PC-3 (cell line): ENCODE data around the gene PTPRN2. TPM values are rescaled to one million over a fixed set of nuclear protein-coding genes. Genes with fewer than 3 reads are reported as not detected.

Experiments used
- ATAC-seq: fragments of 200-7000 bp; cut with Tn5 transposase; 2 replicates; pipeline ENCODE4 v1.9.1; 2020; ENCODE audit warnings: mild to moderate bottlenecking, moderate library complexity
- BruUV-seq: library from RNA; stranded (reverse); fragments of 400-500 nt; replicated peaks from 2 replicates; lab custom pipeline; 2021; lab: Mats Ljungman, UMichigan
- CTCF ChIA-PET: fragments of 300-600 bp; sonication (Branson Sonifier 250); formaldehyde crosslinking; loops from one replicate; lab custom pipeline; 2022; ENCODE audit warnings: antibody characterized with exemption; lab: Charles Lee
- POLR2A ChIA-PET: fragments of 300-600 bp; sonication (Branson Sonifier 250); formaldehyde crosslinking; loops from one replicate; lab custom pipeline; 2022; ENCODE audit warnings: antibody characterized with exemption; ENCODE audit not compliant: unreplicated experiment; lab: Charles Lee
- DNase-seq: peaks from one replicate; pipeline ENCODE4 v3.0.0-alpha.2; 2015
- H2AFZ ChIP-seq: fragments of 300-600 bp; sonication (generic); 2 replicates; pipeline ENCODE4 v1.6.0; 2016; ENCODE audit warnings: antibody characterized with exemption, low read length
- H3F3A ChIP-seq: fragments of 300-600 bp; sonication (generic); one replicate; pipeline ENCODE4 v1.6.0; 2017; ENCODE audit warnings: antibody characterized with exemption, low read length, control low read depth, mild to moderate bottlenecking; ENCODE audit not compliant: unreplicated experiment
- H3K27ac ChIP-seq: fragments of 300-600 bp; sonication (generic); 2 replicates; pipeline ENCODE4 v1.5.1; 2016; ENCODE audit warnings: mild to moderate bottlenecking, low read length
- H3K27me3 ChIP-seq: fragments of 300-600 bp; sonication (generic); 2 replicates; pipeline ENCODE4 v1.6.1; 2016; ENCODE audit warnings: low read length, mixed read lengths
- H3K36me3 ChIP-seq: fragments of 300-600 bp; sonication (generic); 2 replicates; pipeline ENCODE4 v1.6.1; 2016; ENCODE audit warnings: low read depth, mixed run types, low read length, mixed read lengths
- H3K4me1 ChIP-seq: fragments of 300-600 bp; sonication (generic); 2 replicates; pipeline ENCODE4 v1.5.1; 2016; ENCODE audit warnings: low read length; ENCODE audit not compliant: insufficient read depth
- H3K4me2 ChIP-seq: fragments of 300-600 bp; sonication (generic); 2 replicates; pipeline ENCODE4 v1.6.0; 2016; ENCODE audit warnings: low read length
- H3K4me3 ChIP-seq: fragments of 300-600 bp; sonication (generic); 2 replicates; pipeline ENCODE4 v1.5.1; 2016; ENCODE audit warnings: mild to moderate bottlenecking, low read length, mixed read lengths
- H3K79me2 ChIP-seq: fragments of 300-600 bp; sonication (generic); 2 replicates; pipeline ENCODE4 v1.6.1; 2017; ENCODE audit warnings: low read length, mixed read lengths
- H3K9ac ChIP-seq: fragments of 300-600 bp; sonication (generic); 2 replicates; pipeline ENCODE4 v1.6.0; 2016; ENCODE audit warnings: mild to moderate bottlenecking, low read length
- H3K9me2 ChIP-seq: fragments of 300-600 bp; sonication (generic); replicated peaks from 2 replicates; pipeline ENCODE4 v1.6.1; 2016; ENCODE audit warnings: mixed run types, low read length, mixed read lengths
- H3K9me3 ChIP-seq: fragments of 300-600 bp; sonication (generic); 2 replicates; pipeline ENCODE4 v1.6.1; 2016; ENCODE audit warnings: low read length, mixed read lengths
- H4K20me1 ChIP-seq: fragments of 300-600 bp; sonication (generic); 2 replicates; pipeline ENCODE4 v1.6.1; 2016; ENCODE audit warnings: low read length, mixed read lengths
- EZH2 ChIP-seq: fragments of 300-600 bp; sonication (generic); IDR thresholded peaks from one replicate; pipeline ENCODE4 v1.6.1; 2017; ENCODE audit warnings: antibody characterized with exemption, mild to moderate bottlenecking, low read length; ENCODE audit not compliant: unreplicated experiment
- EZH2phosphoT487 ChIP-seq: fragments of 300-600 bp; sonication (generic); IDR thresholded peaks from 2 replicates; pipeline ENCODE4 v1.6.1; 2018; ENCODE audit warnings: mild to moderate bottlenecking, antibody characterized with exemption, low read length, borderline replicate concordance
- intact Hi-C: fragments of 100-400 bp; cut with micrococcal nuclease; formaldehyde crosslinking; loops from 2 replicates; pipeline ENCODE4 v1.9.0; 2023
- total RNA-seq: library from RNA; depleted of rRNA; stranded (reverse); fragments of >200 nt; gene quantifications from 2 replicates; pipeline ENCODE4 v1.2.3, GENCODE V29; 2014
- TF ChIP-seq, protein P1 (sequence below): fragments of 300-600 bp; sonication (generic); conservative IDR thresholded peaks from 2 replicates; pipeline ENCODE4 v1.5.1; 2017; ENCODE audit warnings: antibody characterized with exemption, low read depth, mild to moderate bottlenecking, low read length

The PTPRN2 gene
- total RNA-seq, 1 experiment from 2014 or later = 3.2 TPM

DNA sequence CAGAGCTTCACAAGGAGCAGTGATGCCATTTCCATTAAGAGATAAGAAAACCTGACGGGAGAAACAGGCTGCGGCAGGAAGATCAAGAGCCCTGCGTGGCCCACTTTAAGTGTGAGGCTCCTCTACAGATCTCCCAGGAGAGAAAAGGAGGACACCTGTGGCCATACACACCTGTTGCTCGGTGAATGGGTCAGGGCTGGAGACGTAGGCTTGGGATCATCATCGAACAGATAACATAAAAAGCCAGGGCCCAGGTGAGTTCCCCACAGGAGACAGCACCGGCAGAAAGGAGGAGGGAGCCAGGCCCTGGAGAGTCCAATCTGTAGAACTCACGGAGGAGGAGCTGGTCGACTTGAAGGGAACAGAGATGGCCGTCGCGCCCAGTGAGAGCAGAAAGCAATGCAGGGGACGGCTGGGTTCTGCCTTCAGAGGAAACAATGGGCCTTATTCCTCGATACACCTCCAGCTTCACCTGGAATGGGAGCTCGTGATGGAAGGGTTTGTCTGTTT lies 694.0 kb downstream of the PTPRN2 start:
- TF ChIP-seq, protein P1, sequence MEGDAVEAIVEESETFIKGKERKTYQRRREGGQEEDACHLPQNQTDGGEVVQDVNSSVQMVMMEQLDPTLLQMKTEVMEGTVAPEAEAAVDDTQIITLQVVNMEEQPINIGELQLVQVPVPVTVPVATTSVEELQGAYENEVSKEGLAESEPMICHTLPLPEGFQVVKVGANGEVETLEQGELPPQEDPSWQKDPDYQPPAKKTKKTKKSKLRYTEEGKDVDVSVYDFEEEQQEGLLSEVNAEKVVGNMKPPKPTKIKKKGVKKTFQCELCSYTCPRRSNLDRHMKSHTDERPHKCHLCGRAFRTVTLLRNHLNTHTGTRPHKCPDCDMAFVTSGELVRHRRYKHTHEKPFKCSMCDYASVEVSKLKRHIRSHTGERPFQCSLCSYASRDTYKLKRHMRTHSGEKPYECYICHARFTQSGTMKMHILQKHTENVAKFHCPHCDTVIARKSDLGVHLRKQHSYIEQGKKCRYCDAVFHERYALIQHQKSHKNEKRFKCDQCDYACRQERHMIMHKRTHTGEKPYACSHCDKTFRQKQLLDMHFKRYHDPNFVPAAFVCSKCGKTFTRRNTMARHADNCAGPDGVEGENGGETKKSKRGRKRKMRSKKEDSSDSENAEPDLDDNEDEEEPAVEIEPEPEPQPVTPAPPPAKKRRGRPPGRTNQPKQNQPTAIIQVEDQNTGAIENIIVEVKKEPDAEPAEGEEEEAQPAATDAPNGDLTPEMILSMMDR = no peak
- TF ChIP-seq EZH2 (no peak), EZH2phosphoT487 (no peak)
- no peak overlapping the region for H3K4me2 ChIP-seq
- no peaks in the 10 kb centered on the region for H3K4me1 ChIP-seq
- no peaks in the 10 kb centered on the region for H3K79me2 ChIP-seq
- no peak overlapping the region for H3K9ac ChIP-seq
- DNase-seq = no peak
- ChIA-PET POLR2A (no interaction called here), CTCF (no interaction called here)
- no peaks in the 10 kb centered on the region for H4K20me1 ChIP-seq
- no peak overlapping the region for H3K4me3 ChIP-seq
- H3K9me2 ChIP-seq = no peaks in the 10 kb centered on the region
- intact Hi-C loops = no loop called here
- no TSS peak for BruUV-seq
- H3K27ac ChIP-seq = no peak overlapping the region
- H3K27me3 ChIP-seq = peaks cover 12% of the 10 kb centered on the region; the same call in 1 of the 2 replicates
- H3F3A ChIP-seq = no peaks in the 10 kb centered on the region
- H2AFZ ChIP-seq = no peak overlapping the region
- ATAC-seq = no peak
- H3K36me3 ChIP-seq = no peaks in the 10 kb centered on the region
- H3K9me3 ChIP-seq = no peaks in the 10 kb centered on the region

DNA sequence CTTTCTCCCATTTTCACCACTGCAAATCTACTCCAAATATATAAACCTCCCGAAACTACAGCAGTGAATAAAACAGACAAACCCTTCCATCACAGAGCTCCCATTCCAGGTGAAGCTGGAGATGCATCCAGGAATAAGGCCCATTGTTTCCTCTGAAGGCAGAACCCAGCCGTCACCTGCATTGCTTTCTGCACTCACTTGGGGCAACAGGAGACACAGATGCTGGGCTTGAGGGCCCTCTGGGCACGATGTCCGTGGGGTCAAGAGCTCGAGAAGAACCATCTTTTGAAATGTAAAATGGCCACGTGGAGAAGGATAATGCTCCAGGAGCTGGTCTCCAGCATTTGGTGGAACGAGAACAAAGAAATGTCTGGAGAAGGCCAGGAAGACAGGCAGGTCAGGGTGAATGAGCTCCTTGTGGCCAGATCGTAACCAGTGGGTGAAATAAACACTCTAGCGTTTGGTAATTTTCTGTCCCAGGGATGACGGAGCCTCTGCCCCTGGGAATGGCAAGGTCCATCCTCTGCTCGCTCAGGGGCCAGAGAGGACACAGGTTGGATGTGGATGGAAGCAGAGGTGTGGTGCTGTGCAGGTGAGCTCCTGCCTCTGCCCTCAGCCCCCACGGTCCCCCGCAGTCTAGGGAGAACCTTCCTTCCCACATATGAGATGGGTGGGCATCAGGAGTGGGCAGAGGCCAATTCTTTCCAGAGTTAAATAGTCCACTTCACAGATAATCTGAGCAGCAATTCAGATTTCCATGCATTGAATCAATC lies 694.7 kb downstream of the PTPRN2 start:
- POLR2A ChIA-PET = no interaction called here
- H4K20me1 ChIP-seq = no peaks in the 10 kb centered on the region
- H3K4me3 ChIP-seq = no peak overlapping the region
- CTCF ChIA-PET = no interaction called here
- H3K9me2 ChIP-seq = no peaks in the 10 kb centered on the region
- TF ChIP-seq, protein P1 = no peak
- H3K9ac ChIP-seq = no peak overlapping the region
- intact Hi-C loops = no loop called here
- no peak for DNase-seq
- H3K27me3 ChIP-seq = peaks cover 12% of the 10 kb centered on the region; the same call in 1 of the 2 replicates
- no peaks in the 10 kb centered on the region for H3K4me1 ChIP-seq
- ATAC-seq = no peak
- no peaks in the 10 kb centered on the region for H3F3A ChIP-seq
- no peaks in the 10 kb centered on the region for H3K9me3 ChIP-seq
- BruUV-seq = no TSS peak
- H3K27ac ChIP-seq = no peak overlapping the region
- no peaks in the 10 kb centered on the region for H3K79me2 ChIP-seq
- no peaks in the 10 kb centered on the region for H3K36me3 ChIP-seq
- H2AFZ ChIP-seq = no peak overlapping the region
- H3K4me2 ChIP-seq = no peak overlapping the region

DNA sequence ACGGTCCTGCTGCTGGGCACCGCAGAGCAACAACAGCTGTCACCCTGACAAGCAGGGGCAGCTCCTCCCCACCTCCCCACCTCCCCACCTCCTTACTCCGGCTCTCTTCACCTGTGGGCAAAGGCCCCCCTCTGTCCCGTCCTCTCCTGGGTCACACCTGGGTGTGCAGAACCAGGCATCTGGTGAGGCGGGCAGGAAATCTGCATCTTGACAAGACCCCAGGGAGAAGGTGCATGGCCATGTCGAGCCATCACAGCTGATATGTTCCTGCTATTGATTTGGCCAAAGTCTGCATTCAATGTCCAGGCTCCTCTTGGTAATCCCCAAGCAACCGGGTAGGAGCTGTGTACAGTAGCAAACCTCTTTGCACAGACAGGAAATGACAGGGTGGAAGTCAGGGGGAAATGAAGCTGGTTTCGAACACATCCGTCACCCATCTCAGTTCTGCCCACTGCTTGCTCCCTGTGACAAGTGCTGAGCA lies 696.7 kb downstream of the PTPRN2 start:
- H4K20me1 ChIP-seq = no peaks in the 10 kb centered on the region
- DNase-seq = no peak
- H3K36me3 ChIP-seq = no peaks in the 10 kb centered on the region
- H2AFZ ChIP-seq = no peak overlapping the region
- no peak overlapping the region for H3K4me3 ChIP-seq
- H3K4me1 ChIP-seq = no peaks in the 10 kb centered on the region
- intact Hi-C loops = no loop called here
- no peaks in the 10 kb centered on the region for H3K9me2 ChIP-seq
- ChIA-PET POLR2A (no interaction called here), CTCF (no interaction called here)
- no peaks in the 10 kb centered on the region for H3F3A ChIP-seq
- TF ChIP-seq, protein P1 = no peak
- TF ChIP-seq EZH2 = no peak
- no peak for TF ChIP-seq EZH2phosphoT487
- H3K4me2 ChIP-seq = no peak overlapping the region
- no peak overlapping the region for H3K27ac ChIP-seq
- H3K27me3 ChIP-seq = peaks cover 12% of the 10 kb centered on the region; the same call in 1 of the 2 replicates
- ATAC-seq = no peak
- H3K9me3 ChIP-seq = no peaks in the 10 kb centered on the region
- BruUV-seq = no TSS peak
- no peak overlapping the region for H3K9ac ChIP-seq
- no peaks in the 10 kb centered on the region for H3K79me2 ChIP-seq
